Astrocyte (in vitro differentiated cells and primary cell): ENCODE results near the gene C17orf113. TPM values are rescaled to one million over a fixed set of nuclear protein-coding genes. Genes with fewer than 3 reads are reported as not detected.

Experiments used
- DNase-seq: peaks from one replicate; pipeline ENCODE4 v3.0.0-alpha.2; 2010; ENCODE audit warnings: low read depth
- FAIRE-seq: peaks from 2 replicates; lab custom pipeline; 2011; peaks lifted over from hg19 to GRCh38; lab: Jason Lieb, UNC
- H2AFZ ChIP-seq: 2 replicates; pipeline ENCODE4 v1.6.0; 2012; ENCODE audit warnings: low read depth, low read length, inconsistent platforms
- H3K27ac ChIP-seq: 2 replicates; pipeline ENCODE4 v1.5.1; 2011; ENCODE audit warnings: low read depth, low read length, inconsistent platforms
- H3K27me3 ChIP-seq: 2 replicates; pipeline ENCODE4 v1.6.0; 2011; ENCODE audit warnings: low read length, inconsistent platforms; ENCODE audit not compliant: insufficient read depth
- H3K36me3 ChIP-seq: 2 replicates; pipeline ENCODE4 v1.5.1; 2011; ENCODE audit warnings: low read length, inconsistent platforms; ENCODE audit not compliant: insufficient read depth
- H3K4me1 ChIP-seq: 2 replicates; pipeline ENCODE4 v1.5.1; 2011; ENCODE audit warnings: low read length, inconsistent platforms; ENCODE audit not compliant: insufficient read depth
- H3K4me2 ChIP-seq: 2 replicates; pipeline ENCODE4 v1.6.0; 2012; ENCODE audit warnings: low read length, inconsistent platforms
- H3K4me3 ChIP-seq: 2 replicates; pipeline ENCODE4 v1.5.1; 2011; ENCODE audit warnings: low read depth, mild to moderate bottlenecking, low read length, inconsistent platforms; ENCODE audit not compliant: insufficient read depth
- H3K79me2 ChIP-seq: 2 replicates; pipeline ENCODE4 v1.6.0; 2012; ENCODE audit warnings: mild to moderate bottlenecking, low read length, inconsistent platforms; ENCODE audit not compliant: insufficient read depth
- H3K9ac ChIP-seq: 2 replicates; pipeline ENCODE4 v1.6.0; 2012; ENCODE audit warnings: mild to moderate bottlenecking, low read length, inconsistent platforms
- H3K9me3 ChIP-seq: 2 replicates; pipeline ENCODE4 v1.5.1; 2012; ENCODE audit warnings: low read depth, mild to moderate bottlenecking, low read length, inconsistent platforms; ENCODE audit not compliant: insufficient read depth
- H4K20me1 ChIP-seq: 2 replicates; pipeline ENCODE4 v1.6.0; 2012; ENCODE audit warnings: low read length, inconsistent platforms; ENCODE audit not compliant: insufficient read depth
- H3K27ac Mint-ChIP-seq: one replicate; pipeline ENCODE4 v1.8.0; 2021; ENCODE audit warnings: mild to moderate bottlenecking, mixed read lengths; ENCODE audit not compliant: unreplicated experiment
- H3K27me3 Mint-ChIP-seq: one replicate; pipeline ENCODE4 v1.8.0; 2021; ENCODE audit warnings: low read depth, mixed read lengths; ENCODE audit not compliant: unreplicated experiment
- H3K36me3 Mint-ChIP-seq: one replicate; pipeline ENCODE4 v1.8.0; 2021; ENCODE audit warnings: low read depth, mixed read lengths; ENCODE audit not compliant: unreplicated experiment
- H3K4me1 Mint-ChIP-seq: one replicate; pipeline ENCODE4 v1.8.0; 2021; ENCODE audit warnings: low read depth, mixed read lengths; ENCODE audit not compliant: unreplicated experiment
- H3K4me3 Mint-ChIP-seq: one replicate; pipeline ENCODE4 v1.8.0; 2021; ENCODE audit warnings: mild to moderate bottlenecking, moderate library complexity, mixed read lengths; ENCODE audit not compliant: unreplicated experiment
- H3K9me3 Mint-ChIP-seq: one replicate; pipeline ENCODE4 v1.8.0; 2021; ENCODE audit warnings: mild to moderate bottlenecking, mixed read lengths; ENCODE audit not compliant: unreplicated experiment
- CTCF ChIP-seq: IDR thresholded peaks from 2 replicates; pipeline ENCODE4 v1.5.1; 2011; ENCODE audit warnings: low read depth, mild to moderate bottlenecking, inconsistent platforms, low read length, moderate library complexity; ENCODE audit not compliant: insufficient read depth
- EZH2 ChIP-seq: IDR thresholded peaks from 2 replicates; pipeline ENCODE4 v1.6.1; 2012; ENCODE audit warnings: mild to moderate bottlenecking, low read length, inconsistent platforms; ENCODE audit not compliant: insufficient read depth
- total RNA-seq: library from RNA; stranded (reverse); gene quantifications from 2 replicates; pipeline ENCODE4 v1.2.1, GENCODE V29; 2021

Gene C17orf113
- total RNA-seq, 1 donor from 2014 or later, result 0.23 TPM

- H3K27me3 Mint-ChIP-seq, result peaks cover 42% of the 10 kb centered on the region
These were observed 40.8 kb upstream of the C17orf113 start for GRCh38 chr17:42090964-42091790.

GRCh38 chr17:42088736-42089135 is 38.3 kb upstream of the C17orf113 start:
- H3K9ac ChIP-seq, result no peak overlapping the region
- no peak overlapping the region for H3K4me3 ChIP-seq
- FAIRE-seq, result no peak
- no peak overlapping the region for H3K4me2 ChIP-seq
- Mint-ChIP-seq H3K27me3 (peaks cover 21% of the 10 kb centered on the region), H3K4me3 (no peak overlapping the region), H3K36me3 (no peaks in the 10 kb centered on the region), H3K9me3 (no peaks in the 10 kb centered on the region), H3K27ac (no peak overlapping the region), H3K4me1 (no peaks in the 10 kb centered on the region)
- no peak for TF ChIP-seq CTCF
- TF ChIP-seq EZH2, result no peak
- no peak overlapping the region for H2AFZ ChIP-seq
- H3K9me3 ChIP-seq, result no peaks in the 10 kb centered on the region
- H3K4me1 ChIP-seq, result no peaks in the 10 kb centered on the region
- no peaks in the 10 kb centered on the region for H3K36me3 ChIP-seq
- no peaks in the 10 kb centered on the region for H3K79me2 ChIP-seq
- no peak for DNase-seq
- H3K27ac ChIP-seq, result no peak overlapping the region
- no peaks in the 10 kb centered on the region for H4K20me1 ChIP-seq
- H3K27me3 ChIP-seq, result peaks cover 9% of the 10 kb centered on the region

More at GRCh38 chr17:42090964-42091790, 40.8 kb upstream of the C17orf113 start:
- Histone ChIP-seq H3K27me3 (peaks cover 13% of the 10 kb centered on the region), H3K4me3 (no peak overlapping the region), H2AFZ (no peak overlapping the region), H3K4me1 (no peaks in the 10 kb centered on the region), H3K9ac (no peak overlapping the region), H3K79me2 (no peaks in the 10 kb centered on the region), H3K36me3 (no peaks in the 10 kb centered on the region), H3K4me2 (no peak overlapping the region), H3K27ac (no peak overlapping the region), H3K9me3 (no peaks in the 10 kb centered on the region), H4K20me1 (no peaks in the 10 kb centered on the region)
- no peak for TF ChIP-seq CTCF
- TF ChIP-seq EZH2, result no peak
- DNase-seq (no peak), FAIRE-seq (no peak)
- H3K36me3 Mint-ChIP-seq, result no peaks in the 10 kb centered on the region
- no peaks in the 10 kb centered on the region for H3K9me3 Mint-ChIP-seq
- H3K4me1 Mint-ChIP-seq, result no peaks in the 10 kb centered on the region
- H3K4me3 Mint-ChIP-seq, result no peak overlapping the region
- H3K27ac Mint-ChIP-seq, result no peak overlapping the region
